Endothelial cell of coronary artery (primary cell): ENCODE data around the gene IL17RE. TPM values are rescaled to one million over a fixed set of nuclear protein-coding genes. Genes with fewer than 3 reads are reported as not detected.

Experiments used
- total RNA-seq: library from RNA; depleted of rRNA; stranded (reverse); fragments of >200 nt; gene quantifications from 2 replicates; pipeline ENCODE4 v1.2.3, GENCODE V29; 2014

The IL17RE gene, protein sequence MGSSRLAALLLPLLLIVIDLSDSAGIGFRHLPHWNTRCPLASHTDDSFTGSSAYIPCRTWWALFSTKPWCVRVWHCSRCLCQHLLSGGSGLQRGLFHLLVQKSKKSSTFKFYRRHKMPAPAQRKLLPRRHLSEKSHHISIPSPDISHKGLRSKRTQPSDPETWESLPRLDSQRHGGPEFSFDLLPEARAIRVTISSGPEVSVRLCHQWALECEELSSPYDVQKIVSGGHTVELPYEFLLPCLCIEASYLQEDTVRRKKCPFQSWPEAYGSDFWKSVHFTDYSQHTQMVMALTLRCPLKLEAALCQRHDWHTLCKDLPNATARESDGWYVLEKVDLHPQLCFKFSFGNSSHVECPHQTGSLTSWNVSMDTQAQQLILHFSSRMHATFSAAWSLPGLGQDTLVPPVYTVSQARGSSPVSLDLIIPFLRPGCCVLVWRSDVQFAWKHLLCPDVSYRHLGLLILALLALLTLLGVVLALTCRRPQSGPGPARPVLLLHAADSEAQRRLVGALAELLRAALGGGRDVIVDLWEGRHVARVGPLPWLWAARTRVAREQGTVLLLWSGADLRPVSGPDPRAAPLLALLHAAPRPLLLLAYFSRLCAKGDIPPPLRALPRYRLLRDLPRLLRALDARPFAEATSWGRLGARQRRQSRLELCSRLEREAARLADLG
- total RNA-seq, result 0.18 and 0.19 TPM in 2 replicates

DNA sequence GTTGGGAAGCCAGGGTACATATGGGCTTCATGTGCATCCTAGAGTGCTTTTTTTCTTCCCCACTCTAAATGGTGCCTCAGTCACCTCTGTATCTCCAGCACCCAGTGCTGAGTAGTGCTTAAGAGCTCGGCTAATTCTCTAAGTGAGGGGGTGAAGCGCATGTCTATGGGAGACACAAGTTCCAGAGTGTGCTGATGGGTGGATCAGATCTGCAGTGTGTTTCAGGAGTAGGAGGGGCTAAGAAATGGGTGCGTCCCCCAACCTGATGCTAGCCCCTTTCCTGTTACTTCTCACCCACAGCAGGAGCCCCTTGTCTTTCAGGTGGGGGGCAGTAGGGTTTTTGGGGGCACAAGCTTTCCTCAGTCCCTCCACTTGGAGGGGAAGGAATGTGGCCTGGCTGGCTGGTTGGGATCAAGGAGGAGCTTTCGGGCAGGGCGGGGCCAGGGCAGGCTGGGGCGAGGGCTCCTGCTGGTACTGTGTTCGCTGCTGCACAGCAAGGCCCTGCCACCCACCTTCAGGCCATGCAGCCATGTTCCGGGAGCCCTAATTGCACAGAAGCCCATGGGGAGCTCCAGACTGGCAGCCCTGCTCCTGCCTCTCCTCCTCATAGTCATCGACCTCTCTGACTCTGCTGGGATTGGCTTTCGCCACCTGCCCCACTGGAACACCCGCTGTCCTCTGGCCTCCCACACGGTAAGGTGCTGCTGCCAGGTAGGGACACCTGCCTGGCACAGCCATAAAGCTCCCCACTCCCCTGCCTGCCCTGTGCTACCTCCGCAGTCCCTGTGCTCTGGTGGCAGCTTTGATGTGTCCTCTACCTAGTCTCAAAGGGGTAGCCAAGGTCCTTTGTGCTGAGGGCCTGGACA lies at the start of gene IL17RE:
IL17RE (plus strand) TSS at position 477 of the 866 bp plus-strand sequence; CDS start at position 562, 85 bp downstream.

DNA sequence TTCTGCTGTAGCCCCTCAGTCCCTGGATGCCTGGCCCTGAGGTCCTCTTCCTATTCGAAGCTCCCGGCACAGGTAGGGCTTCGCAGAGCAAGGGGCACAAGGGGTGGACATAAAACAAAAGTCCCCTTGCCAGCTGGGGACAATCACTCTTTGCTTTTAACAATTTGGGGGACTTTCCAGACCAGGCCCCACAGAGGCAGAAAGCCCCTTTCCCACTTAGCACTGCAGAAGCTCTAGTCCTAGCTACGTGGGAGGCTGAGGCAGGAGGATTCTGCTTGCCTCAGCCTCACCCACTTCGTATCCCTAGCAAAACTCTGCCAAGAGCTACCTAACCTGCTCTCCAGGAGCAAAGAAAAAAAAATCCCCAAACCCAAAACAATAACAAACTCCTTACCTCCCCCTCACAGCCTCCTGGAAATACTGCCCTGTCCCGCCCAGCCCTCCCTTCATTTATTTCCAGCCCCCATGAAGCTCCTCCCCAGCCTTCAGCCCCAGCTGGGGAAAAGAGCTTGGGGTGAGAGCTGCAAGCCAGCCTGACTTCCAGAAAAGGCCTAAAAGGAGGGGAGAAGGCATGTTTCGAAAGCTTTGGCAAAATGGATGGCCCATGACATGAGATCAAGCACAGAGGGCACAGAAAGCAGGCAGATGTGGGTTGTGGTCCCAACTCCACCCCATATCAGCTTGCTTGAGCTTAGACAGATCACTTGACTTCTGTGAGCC lies 22.7 kb upstream of the IL17RE start, which contains the start of gene CIDEC:
CIDEC (minus strand) TSS at position 424 of the 720 bp plus-strand sequence. CDS start 1,767 bp downstream, outside the sequence.

DNA sequence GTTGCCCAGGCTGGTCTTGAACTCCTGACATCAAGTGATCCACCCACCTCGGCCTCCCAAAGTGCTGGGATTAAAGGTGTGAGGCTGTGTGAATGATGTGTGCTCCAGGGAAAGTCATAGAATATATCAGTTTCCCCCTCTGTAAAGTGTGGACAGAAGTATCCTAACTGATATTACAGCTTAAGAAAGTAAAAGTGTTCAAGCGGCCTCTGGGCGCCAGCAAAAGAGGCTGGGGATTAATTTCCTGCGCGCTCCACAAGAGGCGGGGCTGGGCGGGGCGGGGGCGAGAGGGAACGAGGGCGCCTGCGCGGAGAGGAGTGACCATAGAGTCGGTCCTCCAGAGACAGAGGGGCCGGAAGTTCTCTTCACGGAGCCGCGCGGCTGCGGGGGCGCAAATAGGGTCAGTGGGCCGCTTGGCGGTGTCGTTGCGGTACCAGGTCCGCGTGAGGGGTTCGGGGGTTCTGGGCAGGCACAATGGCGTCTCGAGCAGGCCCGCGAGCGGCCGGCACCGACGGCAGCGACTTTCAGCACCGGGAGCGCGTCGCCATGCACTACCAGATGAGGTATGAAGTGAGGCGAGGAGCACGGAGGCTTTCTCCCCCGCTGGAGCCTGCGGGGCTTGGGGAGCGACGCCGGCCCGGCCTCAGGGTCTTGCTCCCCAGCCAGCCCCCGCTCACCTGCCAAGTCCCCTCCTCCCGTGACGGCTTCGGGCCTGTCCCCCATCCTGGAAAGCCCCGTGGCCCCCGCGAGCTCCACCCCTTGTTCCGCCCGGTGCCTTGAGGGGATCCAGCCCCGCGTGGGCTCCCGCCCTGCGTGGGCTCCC lies 12.2 kb upstream of the IL17RE start, which contains the start of gene JAGN1:
JAGN1 (plus strand) TSS at position 362 of the 823 bp plus-strand sequence; CDS start at position 475, 113 bp downstream.

DNA sequence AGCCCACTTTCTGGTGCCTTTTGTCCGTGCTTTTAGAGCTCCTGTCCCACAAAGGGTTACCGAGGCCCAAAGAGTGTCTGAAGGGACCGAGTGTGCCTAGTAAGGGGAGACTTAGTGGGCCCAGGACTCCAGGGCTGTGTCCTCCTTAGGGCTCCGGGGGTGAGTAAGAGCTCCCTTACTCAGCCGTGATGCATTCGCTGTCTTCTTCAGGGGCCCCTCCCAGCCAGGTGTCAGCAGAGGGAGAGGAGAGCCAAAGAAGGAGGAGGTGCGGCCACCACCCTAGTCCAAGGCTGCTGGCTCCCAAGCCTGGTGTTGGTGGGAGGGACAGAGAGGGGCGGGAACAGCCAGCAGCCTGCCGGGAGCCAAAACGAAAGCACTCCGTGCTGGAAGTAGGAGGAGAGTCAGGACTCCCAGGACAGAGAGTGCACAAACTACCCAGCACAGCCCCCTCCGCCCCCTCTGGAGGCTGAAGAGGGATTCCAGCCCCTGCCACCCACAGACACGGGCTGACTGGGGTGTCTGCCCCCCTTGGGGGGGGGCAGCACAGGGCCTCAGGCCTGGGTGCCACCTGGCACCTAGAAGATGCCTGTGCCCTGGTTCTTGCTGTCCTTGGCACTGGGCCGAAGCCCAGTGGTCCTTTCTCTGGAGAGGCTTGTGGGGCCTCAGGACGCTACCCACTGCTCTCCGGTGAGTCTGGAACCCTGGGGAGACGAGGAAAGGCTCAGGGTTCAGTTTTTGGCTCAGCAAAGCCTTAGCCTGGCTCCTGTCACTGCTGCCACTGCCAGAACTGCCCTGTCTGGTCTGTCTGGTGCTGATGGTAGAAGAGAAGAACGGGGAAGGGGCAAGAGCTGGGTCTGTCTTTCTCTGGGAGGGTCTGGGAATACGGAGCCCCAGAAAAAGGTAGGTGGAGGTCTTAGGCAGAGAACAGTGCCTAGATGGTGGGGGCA lies 14.4 kb downstream of the IL17RE start, which contains the start of gene IL17RC:
IL17RC (plus strand) TSS at position 365 of the 947 bp plus-strand sequence; CDS start at position 583, 218 bp downstream.

DNA sequence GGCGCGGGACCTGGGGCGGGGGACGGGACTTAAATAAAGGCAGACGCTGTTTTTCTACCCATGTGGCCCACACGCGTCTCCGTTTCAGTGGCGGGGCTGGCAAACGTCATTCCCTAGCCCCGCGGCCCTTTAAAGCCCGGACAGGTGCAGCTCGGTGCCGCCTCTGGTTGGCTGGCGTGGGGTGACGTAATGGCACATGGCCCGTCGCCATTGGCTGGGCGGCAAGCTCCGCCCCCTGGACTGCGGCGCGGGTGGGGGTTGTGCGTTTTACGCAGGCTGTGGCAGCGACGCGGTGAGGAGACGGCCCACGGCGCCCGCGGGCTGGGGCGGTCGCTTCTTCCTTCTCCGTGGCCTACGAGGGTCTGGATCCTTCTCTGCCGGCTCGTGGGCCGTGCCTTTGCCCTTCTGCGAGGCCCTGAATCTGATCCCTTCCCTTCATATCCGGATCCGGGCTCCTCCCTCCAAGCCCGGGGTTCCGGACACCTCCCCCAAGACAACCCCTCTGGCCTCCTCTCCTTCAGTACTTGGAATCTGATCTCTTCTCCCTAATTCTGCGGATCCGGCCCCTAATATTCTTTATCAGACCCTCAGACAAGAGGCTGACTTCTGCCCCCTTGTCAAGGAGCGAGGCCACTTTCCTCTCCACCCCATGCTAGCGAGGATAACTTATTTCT lies 31.1 kb downstream of the IL17RE start, which contains the start of gene CRELD1:
CRELD1 (plus strand) TSS at position 274 of the 674 bp plus-strand sequence. CDS start 605 bp downstream, outside the sequence.

DNA sequence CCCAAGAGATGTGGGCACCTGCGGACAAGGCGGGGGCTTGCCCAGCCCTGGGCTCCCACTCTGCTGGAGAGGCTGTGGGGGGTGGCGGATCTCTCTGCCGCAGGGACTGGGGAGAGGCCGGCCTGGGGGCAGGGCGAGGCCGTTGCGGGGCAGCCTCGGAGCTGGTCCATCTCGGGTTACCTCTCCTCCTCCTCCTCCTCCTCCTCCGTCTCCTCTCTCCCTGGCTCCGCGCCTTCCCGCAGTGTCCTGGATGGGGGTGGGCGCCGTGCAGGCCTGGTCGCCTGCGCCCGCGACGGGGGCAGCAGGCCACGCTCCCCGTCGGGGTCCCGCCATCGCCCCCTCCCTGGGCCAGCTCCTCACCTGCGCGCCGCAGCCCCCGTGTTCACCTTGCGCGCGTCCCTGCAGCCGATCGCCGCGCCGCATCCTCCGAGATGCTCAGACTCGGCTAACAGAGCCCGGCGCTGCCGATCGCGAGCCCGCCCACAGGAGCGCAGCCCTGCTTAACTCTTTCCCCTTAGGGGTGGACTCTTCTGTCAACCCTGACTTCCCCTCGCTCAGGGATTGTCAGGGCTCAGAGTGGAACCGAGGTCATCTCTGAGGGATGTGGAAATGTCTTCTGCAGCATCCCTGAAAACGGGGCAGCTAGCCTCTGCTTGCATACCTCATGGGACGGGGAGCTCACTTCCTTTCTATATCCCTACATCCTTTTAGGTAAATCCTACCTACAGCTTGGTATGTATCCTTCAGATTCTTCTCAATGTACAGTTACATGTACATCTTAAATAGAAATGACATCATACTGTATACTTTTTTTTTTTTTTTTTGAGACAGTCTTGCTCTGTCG lies 49.5 kb downstream of the IL17RE start, which contains the start of gene PRRT3:
PRRT3 (minus strand) TSS at position 447 of the 844 bp plus-strand sequence. CDS start 2,293 bp downstream, outside the sequence.

Other genes with a start within 250 kb of the IL17RE start
- not detected in 2 replicates for gene CPNE9, start 199.0 kb upstream of the IL17RE start, total RNA-seq
- gene BRPF1, start 171.1 kb upstream of the IL17RE start, total RNA-seq, result 19.9 and 23.7 TPM in 2 replicates
- 16.0 and 18.1 TPM in 2 replicates for gene OGG1, start 152.9 kb upstream of the IL17RE start, total RNA-seq
- gene CAMK1, start 132.9 kb upstream of the IL17RE start, total RNA-seq, result 29.5 and 37.3 TPM in 2 replicates
- gene TADA3, start 110.4 kb upstream of the IL17RE start, total RNA-seq, result 28.4 and 47.8 TPM in 2 replicates
- gene ARPC4, start 109.8 kb upstream of the IL17RE start, total RNA-seq, result 266 and 345 TPM in 2 replicates
- gene TTLL3, start 92.6 kb upstream of the IL17RE start, total RNA-seq, result 4.2 and 15.2 TPM in 2 replicates
- gene RPUSD3, start 58.8 kb upstream of the IL17RE start, total RNA-seq, result 20.5 and 21.3 TPM in 2 replicates
- gene CIDEC, start 22.6 kb upstream of the IL17RE start, total RNA-seq, result 0.09 TPM in 1 of 2 replicates, not detected in the other
- 25.8 and 26.7 TPM in 2 replicates for gene JAGN1, start 12.2 kb upstream of the IL17RE start, total RNA-seq
- gene IL17RC, start 14.2 kb downstream of the IL17RE start, total RNA-seq, result 12.1 and 14.7 TPM in 2 replicates
- gene CRELD1, start 31.0 kb downstream of the IL17RE start, total RNA-seq, result 19.1 and 49.9 TPM in 2 replicates
- gene PRRT3, start 49.6 kb downstream of the IL17RE start, total RNA-seq, result 0.72 and 0.94 TPM in 2 replicates
- gene EMC3, start 84.0 kb downstream of the IL17RE start, total RNA-seq, result 48.8 and 48.9 TPM in 2 replicates
- gene FANCD2, start 123.6 kb downstream of the IL17RE start, total RNA-seq, result 8.7 and 20.7 TPM in 2 replicates
- not detected in 2 replicates for gene FANCD2OS, start 205.4 kb downstream of the IL17RE start, total RNA-seq
- gene BRK1, start 212.8 kb downstream of the IL17RE start, total RNA-seq, result 108 and 151 TPM in 2 replicates
- 38.0 and 41.0 TPM in 2 replicates for gene VHL, start 238.9 kb downstream of the IL17RE start, total RNA-seq